Activated CD8-positive, alpha-beta memory T cell treated with anti-CD3 and anti-CD28 coated beads for 4 hours (primary cell): ENCODE measurements around the gene ST8SIA1.

Source experiments
- DNase-seq, 2 donors: peaks; one replicate each; pipeline ENCODE4 v3.0.0-alpha.2; 2020; ENCODE audit warnings: low read depth in 2 of 2

Gene ST8SIA1

DNA sequence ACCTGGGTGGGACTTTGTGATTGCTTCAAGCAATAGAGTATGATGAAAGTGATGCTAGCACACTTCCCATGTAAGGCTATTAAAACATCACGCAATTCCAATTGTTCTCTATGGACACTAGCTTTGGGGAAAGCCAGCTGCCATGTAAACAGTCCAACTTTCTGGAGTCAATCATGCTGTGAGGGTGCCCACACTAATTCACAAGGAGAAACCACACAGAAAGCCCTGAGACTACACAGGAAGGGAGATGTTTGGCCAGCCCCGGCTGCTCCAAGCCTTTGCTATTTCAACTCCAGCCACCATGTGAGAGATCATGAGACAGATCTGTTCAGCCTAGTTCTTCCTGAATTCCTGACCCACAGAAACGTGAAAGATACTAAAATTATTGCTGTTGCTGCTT is 96.3 kb downstream of the ST8SIA1 start:
- DNase-seq = no peak

DNA sequence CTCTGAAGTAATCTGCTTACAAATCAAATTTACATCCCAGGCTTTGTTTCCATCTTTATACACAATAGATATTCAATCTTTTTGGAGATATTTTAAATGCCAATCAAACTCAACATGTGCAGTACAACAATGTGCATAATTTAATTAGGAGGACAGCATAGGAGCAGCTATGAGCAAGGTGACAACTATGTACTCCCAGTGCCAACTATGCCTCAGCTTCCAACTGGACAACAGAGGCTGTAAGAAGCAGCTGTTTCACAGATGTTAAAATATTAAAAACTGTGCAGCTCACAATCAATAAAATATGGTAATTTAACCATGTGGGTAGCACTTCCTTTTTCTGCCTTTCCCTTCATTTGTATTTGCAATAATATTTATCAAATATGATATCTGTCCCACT is 99.9 kb downstream of the ST8SIA1 start:
- DNase-seq = no peak

DNA sequence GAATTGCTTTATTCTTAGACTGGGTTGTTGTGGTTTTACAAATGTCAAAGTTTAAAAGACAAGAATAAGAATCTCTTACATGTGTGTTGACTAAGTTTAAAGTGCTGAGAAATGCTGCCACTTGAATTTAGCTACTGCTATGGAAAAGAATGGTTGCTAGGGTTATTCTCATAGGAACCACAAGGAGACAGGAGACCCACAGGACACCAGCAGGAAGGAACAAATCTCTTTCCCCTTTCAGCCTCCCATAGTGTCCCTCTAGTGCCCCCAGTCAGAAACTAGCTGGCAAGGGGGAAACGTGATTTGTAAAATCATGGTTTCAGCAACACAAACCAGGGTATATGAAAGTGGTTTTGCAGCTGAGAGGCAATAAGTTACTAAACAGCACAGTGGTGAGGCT is 102.7 kb downstream of the ST8SIA1 start:
- no peak for DNase-seq

DNA sequence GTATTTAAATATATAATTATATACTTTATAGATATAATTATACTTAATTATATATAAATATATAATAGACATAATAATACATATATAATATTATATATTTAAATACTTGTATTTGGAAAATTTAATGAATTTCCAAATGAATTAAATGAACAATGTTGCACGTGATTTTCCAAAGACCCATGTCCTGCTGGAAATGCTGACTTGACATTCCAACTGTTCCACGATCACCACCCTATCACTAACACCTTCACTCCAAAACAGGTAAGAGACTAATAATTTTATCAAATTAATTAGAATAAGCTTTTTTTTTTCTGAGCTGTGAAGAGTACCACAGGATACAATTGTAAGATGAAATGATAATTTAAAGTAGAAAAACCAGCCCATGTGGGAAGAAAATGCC is 103.4 kb downstream of the ST8SIA1 start:
- no peak for DNase-seq

DNA sequence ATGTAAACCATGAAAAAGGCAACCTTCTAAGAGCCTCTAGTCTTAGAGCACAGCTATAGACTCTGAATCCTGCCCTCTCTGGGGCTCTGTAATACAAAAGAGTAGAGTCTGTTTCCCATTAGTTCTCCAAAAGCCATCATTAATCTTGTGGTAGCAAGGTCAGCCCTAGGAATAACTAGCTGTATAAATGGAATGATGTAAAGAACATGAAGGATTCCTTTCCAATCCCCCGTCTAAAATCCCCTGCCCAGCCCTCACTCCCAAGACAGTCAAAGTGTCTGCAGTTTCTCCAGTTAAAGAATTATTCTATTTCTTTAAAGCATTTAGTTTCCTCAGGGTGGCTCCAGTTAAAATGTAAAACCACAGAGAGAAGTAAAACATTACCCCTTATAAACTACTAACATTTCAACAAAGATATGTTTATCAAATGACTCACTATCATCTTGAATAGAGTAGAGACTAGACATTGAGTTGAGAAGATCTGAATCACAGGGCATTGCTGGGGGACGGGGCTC is 104.2 kb downstream of the ST8SIA1 start:
- no peak for DNase-seq

DNA sequence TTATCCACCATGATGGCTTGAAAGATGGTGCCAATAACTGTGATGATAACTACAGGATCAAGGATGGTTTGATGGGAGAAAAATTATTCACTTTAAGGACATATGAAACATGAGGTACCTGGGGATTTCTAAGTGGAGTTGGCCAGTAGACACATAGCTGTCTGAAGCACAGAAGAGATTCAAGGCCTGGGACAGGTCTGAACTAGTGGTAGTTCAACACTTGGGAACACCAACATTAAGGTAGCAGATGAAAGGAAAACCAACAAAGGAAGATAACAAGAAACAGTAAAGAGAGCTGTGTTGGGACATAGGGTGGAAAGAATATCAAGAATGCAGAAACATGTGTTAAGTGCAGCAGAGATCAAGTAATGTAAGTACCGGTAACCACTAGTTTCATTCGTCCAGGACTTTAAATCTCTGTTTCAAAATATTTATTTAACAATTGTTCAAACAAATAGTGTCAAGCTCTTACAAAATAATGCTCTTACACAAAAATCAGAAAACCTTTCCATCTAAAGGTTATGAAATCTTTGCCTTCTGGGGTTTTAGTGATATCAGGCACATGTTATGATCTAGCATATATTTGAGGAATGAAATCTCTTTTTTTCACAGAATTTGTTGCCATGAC is 104.7 kb downstream of the ST8SIA1 start:
- no peak for DNase-seq

DNA sequence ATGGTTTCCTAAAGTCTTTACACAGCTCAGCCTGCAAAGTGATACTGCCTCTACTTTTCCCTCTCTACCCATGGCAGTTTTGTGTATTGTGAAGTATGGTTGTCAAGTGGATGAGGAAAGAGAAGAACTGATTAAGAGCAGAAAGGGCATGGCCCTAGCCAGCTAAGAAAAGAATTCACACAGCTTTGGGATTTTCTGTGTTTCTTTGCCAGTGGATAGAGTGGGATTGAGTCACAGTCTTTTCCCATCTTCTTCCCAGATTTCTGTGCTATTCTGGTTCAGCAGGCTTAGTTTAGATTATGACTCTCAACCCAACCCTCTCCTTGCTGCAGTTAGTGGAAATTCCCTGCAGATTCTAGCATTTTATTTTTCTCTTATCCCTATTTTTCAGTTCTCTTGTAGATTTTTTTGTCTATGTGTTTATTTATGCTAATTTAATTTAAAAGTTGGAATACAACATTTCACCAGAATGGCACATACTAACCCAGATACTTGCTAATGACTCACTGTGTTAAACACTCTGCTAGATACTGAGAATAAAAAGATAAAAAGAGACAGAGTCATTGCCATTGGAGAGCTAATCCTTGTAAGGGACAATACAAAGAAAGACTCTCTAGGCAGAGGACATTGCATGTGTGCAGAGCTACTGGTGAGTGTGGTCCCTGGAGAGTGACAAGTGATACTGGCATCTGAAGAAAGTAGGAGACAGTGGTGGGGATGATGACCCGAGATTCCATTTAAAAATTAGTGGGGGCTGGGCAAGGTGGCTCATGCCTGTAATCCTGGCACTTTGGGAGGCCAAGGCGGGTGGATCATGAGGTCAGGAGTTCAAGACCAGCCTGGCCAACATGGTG is 106.3 kb downstream of the ST8SIA1 start:
- no peak for DNase-seq

DNA sequence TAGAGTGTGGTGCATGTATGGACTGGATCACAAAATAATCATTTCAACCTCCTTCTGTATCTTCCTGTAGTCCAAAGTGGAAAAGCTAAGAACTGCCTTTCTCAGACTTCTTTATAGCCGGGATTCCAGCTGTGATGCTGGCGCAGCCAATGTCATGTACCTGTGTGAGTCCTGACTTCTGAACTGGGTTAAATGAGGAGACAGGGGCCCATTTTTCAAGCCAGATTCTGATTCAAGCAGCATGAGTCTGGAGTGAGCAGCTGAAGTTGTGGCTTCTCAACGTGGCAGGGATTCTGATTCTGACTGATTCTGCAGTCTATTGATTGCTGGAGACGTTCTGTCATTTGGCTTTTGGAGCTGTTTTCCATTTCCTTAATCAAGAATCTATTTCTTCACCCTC is 111.2 kb downstream of the ST8SIA1 start:
- DNase-seq = no peak

- DNase-seq = no peak
These were observed 117.0 kb downstream of the ST8SIA1 start for GRCh38 chr12:22217556-22217955.

- no peak for DNase-seq
These were observed 118.8 kb downstream of the ST8SIA1 start for GRCh38 chr12:22215467-22216253.

GRCh38 chr12:22211128-22211527 is 123.4 kb downstream of the ST8SIA1 start:
- no peak for DNase-seq

- no peak for DNase-seq
These were observed 125.1 kb downstream of the ST8SIA1 start for GRCh38 chr12:22209422-22209821.

GRCh38 chr12:22206111-22206728 is 128.3 kb downstream of the ST8SIA1 start:
- no peak for DNase-seq

GRCh38 chr12:22204391-22204790 is 130.1 kb downstream of the ST8SIA1 start:
- no peak for DNase-seq

DNA sequence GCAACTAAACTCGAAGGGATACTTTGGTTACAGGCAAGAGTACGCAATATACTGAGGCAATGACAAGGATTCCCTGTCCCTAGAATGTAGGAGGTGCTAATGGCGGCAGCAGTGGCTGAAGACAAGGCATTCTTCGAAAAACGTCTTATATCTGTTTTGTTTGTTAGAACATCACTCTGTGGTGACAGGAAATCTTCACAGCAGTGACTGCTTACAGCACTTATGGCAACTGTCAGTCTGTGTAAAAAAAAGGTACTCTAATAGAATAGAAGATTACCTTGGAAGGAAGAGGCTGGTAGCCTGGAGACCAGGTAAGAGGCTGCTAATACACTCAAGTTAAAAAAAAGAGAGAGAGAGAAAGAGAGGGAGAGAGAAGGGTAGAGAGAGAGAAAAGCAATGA is 131.7 kb downstream of the ST8SIA1 start:
- DNase-seq = no peak

- no peak for DNase-seq
These were observed 133.4 kb downstream of the ST8SIA1 start for GRCh38 chr12:22201101-22201500.

- no peak for DNase-seq
These were observed 138.3 kb downstream of the ST8SIA1 start for GRCh38 chr12:22196236-22196635.

GRCh38 chr12:22190969-22191368 is 143.5 kb downstream of the ST8SIA1 start:
- no peak for DNase-seq

DNA sequence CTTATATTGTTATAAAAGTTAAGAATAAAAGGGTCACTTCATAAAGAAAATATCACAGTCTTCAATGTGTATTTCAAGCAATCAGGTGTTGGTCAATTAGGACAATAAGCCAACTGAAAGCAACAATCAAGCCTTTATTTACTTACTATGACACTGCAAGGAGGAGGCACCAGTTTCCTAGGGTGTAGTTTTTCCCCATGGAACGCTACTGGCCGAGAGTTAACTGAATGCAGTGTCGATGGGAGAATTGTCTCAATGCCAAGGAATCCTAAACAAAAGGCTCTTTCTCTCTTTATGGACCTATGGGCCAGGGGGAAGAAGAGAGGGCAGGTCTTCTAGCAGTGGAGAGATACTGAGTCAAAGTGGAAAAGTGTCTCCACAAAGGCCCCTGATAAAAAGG is 146.1 kb downstream of the ST8SIA1 start:
- DNase-seq = no peak

DNA sequence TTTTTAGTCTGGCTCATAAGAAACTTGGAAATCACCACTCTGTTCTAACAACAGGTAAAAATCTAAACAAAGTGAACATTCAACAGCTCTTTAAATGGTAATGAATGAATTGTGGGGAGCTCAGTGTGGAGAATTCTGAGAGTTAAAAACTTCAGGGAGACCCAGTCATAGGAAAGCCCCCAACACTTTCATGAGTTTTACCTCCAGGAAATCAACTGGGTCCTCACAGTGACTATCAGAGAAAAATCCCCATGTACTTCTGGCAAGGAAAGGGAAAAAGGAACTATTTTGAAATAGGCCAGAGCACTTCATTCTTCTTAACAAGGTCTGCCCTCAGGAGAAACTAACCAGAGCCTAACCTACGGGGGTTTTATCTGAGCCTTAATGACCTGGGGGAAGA is 153.8 kb downstream of the ST8SIA1 start:
- no peak for DNase-seq

- DNase-seq = no peak
These were observed 161.3 kb downstream of the ST8SIA1 start for GRCh38 chr12:22173177-22173576.

DNA sequence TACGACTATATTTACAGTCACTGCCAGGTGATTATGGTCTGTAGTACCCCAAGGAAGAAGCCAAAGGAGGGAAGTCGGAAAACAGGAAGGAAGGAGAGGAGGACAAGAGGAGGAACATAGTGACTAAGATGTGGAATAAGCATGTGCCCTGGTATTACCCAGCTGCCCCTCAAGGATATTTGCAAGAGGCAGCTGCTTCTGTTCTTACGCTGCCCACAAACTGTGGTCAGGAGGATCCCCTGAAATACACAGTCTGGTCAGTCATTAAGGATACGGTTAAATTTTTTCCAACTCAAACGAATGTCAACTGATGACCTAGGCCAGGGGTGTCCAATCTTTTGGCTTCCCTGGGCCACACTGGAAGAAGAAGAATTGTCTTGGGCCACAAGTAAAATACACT is 162.0 kb downstream of the ST8SIA1 start:
- no peak for DNase-seq
